ENCODE results near the gene EYS.
"Not testable (repeated sequence)": the region's sequence is repeated elsewhere in the genome, so short reads cannot be mapped to it uniquely, and the experiment has no call there.

Gene EYS

DNA sequence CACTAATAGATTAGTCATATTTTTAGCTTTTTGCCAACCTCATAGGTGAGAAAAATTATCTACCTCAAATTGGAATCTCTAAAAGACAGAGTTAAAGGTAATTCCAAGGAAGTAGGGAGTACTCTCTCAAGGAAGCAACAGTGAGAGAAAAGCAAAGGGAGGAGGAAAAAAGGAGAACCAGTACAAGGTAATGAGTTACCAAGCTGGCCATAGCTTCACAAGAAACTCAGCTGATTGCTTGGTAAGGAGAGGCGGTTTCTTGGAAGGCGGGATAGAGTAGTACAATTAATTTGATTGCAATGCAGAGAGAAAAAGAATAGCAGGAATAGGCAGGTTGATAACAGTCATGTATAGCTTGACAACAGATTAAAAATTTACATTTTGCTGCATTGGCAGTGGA is 1933.8 kb downstream of the EYS start:
- Mint-ChIP-seq H3K27ac (no peak overlapping the region), H3K36me3 (ENCODE audit: low read depth) (no peaks in the 10 kb centered on the region), H3K27me3 (ENCODE audit: low read depth) (no peaks in the 10 kb centered on the region), H3K4me1 (no peaks in the 10 kb centered on the region), H3K9me3 (no peaks in the 10 kb centered on the region), H3K4me3 (no peak overlapping the region)
- TF ChIP-seq CTCF (IDR thresholded peaks at IDR 0.05; ENCODE audit: unreplicated experiment in 3 of 3), result no peak

DNA sequence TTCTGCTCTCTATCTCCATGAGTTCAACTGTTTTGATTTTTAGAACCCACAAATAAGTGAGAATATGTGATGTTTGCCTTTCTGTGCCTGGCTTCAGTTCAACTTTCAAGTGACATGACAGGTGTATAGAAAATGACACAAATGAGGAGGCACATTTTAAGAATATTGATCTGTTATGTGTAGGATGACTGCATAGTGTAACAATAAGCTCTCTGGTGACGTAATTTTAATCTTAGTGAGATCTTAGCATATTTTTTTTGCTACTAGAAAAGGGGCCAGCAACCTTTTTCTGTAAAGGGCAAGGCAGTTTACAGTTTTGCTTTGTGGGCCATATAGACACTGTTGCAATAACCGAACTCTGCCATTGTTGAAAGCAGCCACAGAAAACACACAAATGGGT is 1941.2 kb downstream of the EYS start:
- peaks cover 8% of the 10 kb centered on the region for H3K9me3 Mint-ChIP-seq
- TF ChIP-seq CTCF (IDR thresholded peaks at IDR 0.05; ENCODE audit: unreplicated experiment in 3 of 3), result no peak
- H3K27me3 Mint-ChIP-seq (ENCODE audit: low read depth), result no peaks in the 10 kb centered on the region
- H3K4me1 Mint-ChIP-seq, result no peaks in the 10 kb centered on the region
- no peak overlapping the region for H3K27ac Mint-ChIP-seq
- H3K36me3 Mint-ChIP-seq (ENCODE audit: low read depth), result no peaks in the 10 kb centered on the region
- H3K4me3 Mint-ChIP-seq, result no peak overlapping the region

DNA sequence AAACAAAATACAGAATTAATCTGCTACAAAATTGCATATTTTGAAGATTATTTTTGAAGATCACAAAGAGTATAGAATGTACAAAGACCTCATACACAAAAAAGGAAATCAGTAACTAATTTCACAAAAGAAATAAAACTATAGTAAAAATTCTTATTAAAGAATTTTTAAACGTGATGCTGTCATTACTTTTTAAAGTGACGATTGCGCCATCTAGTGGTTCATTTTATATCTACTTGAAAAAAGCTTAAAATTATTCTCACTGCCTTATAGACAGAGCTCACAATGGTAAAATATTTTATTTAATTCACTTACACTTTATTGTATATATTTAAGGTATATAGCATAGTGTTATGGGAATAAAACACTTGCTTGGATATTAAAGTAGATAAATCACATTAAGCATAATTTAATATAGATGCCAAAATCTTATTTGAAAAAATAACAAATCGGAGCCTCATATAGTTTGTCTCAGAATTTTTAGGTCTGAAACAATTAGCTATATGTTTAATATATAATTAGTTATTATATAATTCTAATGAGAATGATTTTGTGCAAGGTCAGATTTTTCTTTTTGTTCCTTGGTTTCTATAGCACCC is 1942.6 kb downstream of the EYS start:
- H3K9me3 Mint-ChIP-seq, result peaks cover 8% of the 10 kb centered on the region
- no peaks in the 10 kb centered on the region for H3K4me1 Mint-ChIP-seq
- no peak overlapping the region for H3K4me3 Mint-ChIP-seq
- TF ChIP-seq CTCF (IDR thresholded peaks at IDR 0.05; ENCODE audit: unreplicated experiment in 3 of 3), result peak; percentile 57 to 74 (median 67)
- H3K27me3 Mint-ChIP-seq (ENCODE audit: low read depth), result no peaks in the 10 kb centered on the region
- H3K36me3 Mint-ChIP-seq (ENCODE audit: low read depth), result no peaks in the 10 kb centered on the region
- H3K27ac Mint-ChIP-seq, result no peak overlapping the region

- Mint-ChIP-seq H3K4me3 (no peak overlapping the region), H3K4me1 (no peaks in the 10 kb centered on the region), H3K36me3 (ENCODE audit: low read depth) (peaks cover 17% of the 10 kb centered on the region), H3K9me3 (peaks cover 24% of the 10 kb centered on the region), H3K27me3 (ENCODE audit: low read depth) (no peaks in the 10 kb centered on the region), H3K27ac (no peak overlapping the region)
- no peak for TF ChIP-seq CTCF (IDR thresholded peaks at IDR 0.05; ENCODE audit: unreplicated experiment in 3 of 3)
Observed at GRCh38 chr6:63760199-63760598, 1946.8 kb downstream of the EYS start.

DNA sequence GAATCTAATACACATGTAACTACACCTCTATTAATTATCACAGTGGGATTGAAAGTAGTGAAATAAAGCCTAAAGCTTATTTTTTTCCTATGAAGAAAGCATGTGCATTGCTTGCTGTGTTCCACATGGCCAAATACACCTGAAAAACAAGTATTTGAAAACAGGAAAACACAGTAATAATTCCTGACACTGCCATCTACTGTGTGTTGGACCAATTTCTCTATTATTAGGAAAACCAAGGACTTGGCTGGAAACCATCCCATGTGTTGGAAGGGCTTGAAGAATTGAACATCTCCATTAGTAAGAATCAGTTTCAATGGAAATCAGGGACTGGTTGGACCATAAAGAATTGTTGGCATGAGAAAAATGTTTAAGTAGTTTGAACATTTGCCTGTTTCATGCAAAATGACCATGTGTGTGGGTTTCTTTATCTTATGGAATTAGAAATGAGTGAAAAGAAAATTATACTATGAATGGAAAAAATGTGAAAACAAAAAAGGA is 1947.4 kb downstream of the EYS start:
- Mint-ChIP-seq H3K27ac (no peak overlapping the region), H3K36me3 (ENCODE audit: low read depth) (peaks cover 17% of the 10 kb centered on the region), H3K4me3 (no peak overlapping the region), H3K27me3 (ENCODE audit: low read depth) (no peaks in the 10 kb centered on the region), H3K9me3 (peaks cover 29% of the 10 kb centered on the region), H3K4me1 (no peaks in the 10 kb centered on the region)
- no peak for TF ChIP-seq CTCF (IDR thresholded peaks at IDR 0.05; ENCODE audit: unreplicated experiment in 3 of 3)

DNA sequence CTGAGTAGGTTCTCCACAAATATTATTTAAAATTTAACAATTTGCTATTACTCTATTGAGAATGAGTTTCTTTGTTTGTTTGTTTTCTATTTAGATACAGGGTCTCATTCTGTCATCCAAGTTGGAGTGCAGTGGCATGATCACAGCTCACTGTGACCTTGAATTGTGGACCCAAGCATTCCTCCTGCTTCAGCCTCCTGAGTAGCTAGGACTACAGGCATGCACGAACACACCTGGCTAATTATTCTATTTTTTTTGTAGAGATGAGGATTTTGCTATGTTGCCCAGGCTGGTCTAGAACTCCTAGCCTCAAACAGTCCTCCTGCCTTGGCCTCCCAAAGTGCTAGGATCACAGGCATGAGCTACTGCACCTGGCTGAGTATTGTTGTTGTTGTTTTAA is 1949.2 kb downstream of the EYS start:
- Mint-ChIP-seq H3K27me3 (ENCODE audit: low read depth) (no peaks in the 10 kb centered on the region), H3K27ac (no peak overlapping the region), H3K4me1 (no peaks in the 10 kb centered on the region), H3K4me3 (no peak overlapping the region), H3K36me3 (ENCODE audit: low read depth) (peaks cover 17% of the 10 kb centered on the region), H3K9me3 (peaks cover 29% of the 10 kb centered on the region)
- no peak for TF ChIP-seq CTCF (IDR thresholded peaks at IDR 0.05; ENCODE audit: unreplicated experiment in 3 of 3)

DNA sequence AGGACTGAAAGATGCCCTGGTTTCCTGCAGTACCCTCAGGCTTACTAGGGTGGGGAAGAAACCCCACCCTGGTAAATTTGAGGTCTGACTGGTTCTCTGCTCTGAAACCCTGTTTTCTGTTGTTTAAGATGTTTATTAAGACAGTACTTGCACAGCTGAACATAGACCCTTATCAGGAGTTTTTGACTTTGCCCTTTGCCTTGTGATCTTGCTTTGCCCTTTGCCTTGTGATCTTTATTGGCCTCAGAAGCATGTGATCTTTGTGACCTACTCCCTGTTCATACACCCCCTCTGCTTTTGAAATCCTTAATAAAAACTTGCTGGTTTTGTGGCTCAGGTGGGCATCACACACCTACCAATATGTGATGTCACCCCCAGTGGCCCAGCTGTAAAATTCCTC is 1949.8 kb downstream of the EYS start:
- H3K4me1 Mint-ChIP-seq; H3K4me3 Mint-ChIP-seq; H3K27me3 Mint-ChIP-seq (ENCODE audit: low read depth); H3K27ac Mint-ChIP-seq: not testable (repeated sequence)
- Mint-ChIP-seq H3K36me3 (ENCODE audit: low read depth) (peaks cover 17% of the 10 kb centered on the region), H3K9me3 (peaks cover 29% of the 10 kb centered on the region)

Data from nephron (organoid).